HUES6 (cell line): ENCODE results near the gene PFKP.
"Not testable (repeated sequence)": the region's sequence is repeated elsewhere in the genome, so short reads cannot be mapped to it uniquely, and the experiment has no call there.

Experiments used
- H3K27ac ChIP-seq: 2 replicates; pipeline ENCODE4 v1.7.0; 2013; ENCODE audit warnings: low read depth, mild to moderate bottlenecking, low read length, inconsistent platforms
- H3K27me3 ChIP-seq: 2 replicates; pipeline ENCODE4 v1.6.1; 2013; ENCODE audit warnings: low read length; ENCODE audit not compliant: control insufficient read depth, insufficient read depth
- H3K36me3 ChIP-seq: 2 replicates; pipeline ENCODE4 v1.6.1; 2013; ENCODE audit warnings: low read length; ENCODE audit not compliant: control insufficient read depth, insufficient read depth
- H3K4me1 ChIP-seq: 2 replicates; pipeline ENCODE4 v1.6.1; 2013; ENCODE audit warnings: low read length; ENCODE audit not compliant: control insufficient read depth, insufficient read depth
- H3K4me3 ChIP-seq: 2 replicates; pipeline ENCODE4 v1.5.1; 2013; ENCODE audit warnings: low read depth, low read length
- H3K9ac ChIP-seq: one replicate; pipeline ENCODE4 v1.6.1; 2013; ENCODE audit warnings: mild to moderate bottlenecking, low read length
- H3K9me3 ChIP-seq: 2 replicates; pipeline ENCODE4 v1.6.1; 2013; ENCODE audit warnings: low read depth, low read length; ENCODE audit not compliant: control insufficient read depth, insufficient read depth

PFKP gene

GRCh38 chr10:3061323-3061898 is 5.9 kb upstream of the PFKP start:
- H3K4me3 ChIP-seq, H3K9ac ChIP-seq: not testable (repeated sequence)

GRCh38 chr10:3062502-3063186 is 4.7 kb upstream of the PFKP start:
- no peak overlapping the region for H3K4me3 ChIP-seq
- peaks cover 21% of the 10 kb centered on the region for H3K27me3 ChIP-seq
- H3K27ac ChIP-seq = no peak overlapping the region
- H3K9ac ChIP-seq = no peak overlapping the region
- H3K36me3 ChIP-seq = no peaks in the 10 kb centered on the region
- H3K4me1 ChIP-seq = peaks cover 11% of the 10 kb centered on the region; the same call in 1 of the 2 replicates
- no peaks in the 10 kb centered on the region for H3K9me3 ChIP-seq

More at GRCh38 chr10:3061323-3061898, 5.9 kb upstream of the PFKP start:
- not testable (repeated sequence) for H3K9me3 ChIP-seq, H3K36me3 ChIP-seq, H3K27ac ChIP-seq
- H3K27me3 ChIP-seq = peaks cover 17% of the 10 kb centered on the region
- peaks cover 16% of the 10 kb centered on the region for H3K4me1 ChIP-seq

GRCh38 chr10:3064423-3064822 is 2.9 kb upstream of the PFKP start:
- Histone ChIP-seq H3K4me1 (peaks cover 14% of the 10 kb centered on the region), H3K9ac (no peak overlapping the region), H3K36me3 (no peaks in the 10 kb centered on the region), H3K27me3 (peaks cover 21% of the 10 kb centered on the region), H3K27ac (no peak overlapping the region), H3K9me3 (no peaks in the 10 kb centered on the region), H3K4me3 (no peak overlapping the region)

GRCh38 chr10:3065622-3066021 is 1.7 kb upstream of the PFKP start:
- peak overlapping the region; percentile 69; the same call in 1 of the 2 replicates for H3K4me3 ChIP-seq
- H3K4me1 ChIP-seq = peaks cover 12% of the 10 kb centered on the region
- H3K36me3 ChIP-seq = peaks cover 11% of the 10 kb centered on the region
- H3K9ac ChIP-seq = no peak overlapping the region
- H3K27me3 ChIP-seq = peaks cover 21% of the 10 kb centered on the region
- no peak overlapping the region for H3K27ac ChIP-seq
- H3K9me3 ChIP-seq = no peaks in the 10 kb centered on the region

GRCh38 chr10:3066317-3067117 is 831 bp upstream of the PFKP start:
- Histone ChIP-seq H3K9ac (peak overlapping the region; percentile 56), H3K4me1 (peaks cover 12% of the 10 kb centered on the region), H3K27me3 (peaks cover 21% of the 10 kb centered on the region), H3K9me3 (no peaks in the 10 kb centered on the region), H3K36me3 (peaks cover 13% of the 10 kb centered on the region), H3K27ac (no peak overlapping the region), H3K4me3 (peak overlapping the region; percentile 69)

- peak overlapping the region; percentile 82; the same call in 1 of the 2 replicates for H3K27ac ChIP-seq
- H3K9ac ChIP-seq = peak overlapping the region; percentile 84
- H3K9me3 ChIP-seq = no peaks in the 10 kb centered on the region
- peaks cover 26% of the 10 kb centered on the region for H3K36me3 ChIP-seq
- peaks cover 21% of the 10 kb centered on the region for H3K27me3 ChIP-seq
- peaks cover 26% of the 10 kb centered on the region for H3K4me1 ChIP-seq
- H3K4me3 ChIP-seq = peak overlapping the region; percentile 89
Observed at GRCh38 chr10:3067859-3068179, 471 bp downstream of the PFKP start.

- H3K9ac ChIP-seq = peak overlapping the region; percentile 84
- peaks cover 31% of the 10 kb centered on the region for H3K4me1 ChIP-seq
- peak overlapping the region; percentile 89 for H3K4me3 ChIP-seq
- peaks cover 21% of the 10 kb centered on the region for H3K27me3 ChIP-seq
- H3K36me3 ChIP-seq = peaks cover 30% of the 10 kb centered on the region
- no peaks in the 10 kb centered on the region for H3K9me3 ChIP-seq
- H3K27ac ChIP-seq = peak overlapping the region; percentile 82; the same call in 1 of the 2 replicates
Observed at GRCh38 chr10:3068201-3068967, 1.0 kb downstream of the PFKP start.

GRCh38 chr10:3068968-3069737 is 1.8 kb downstream of the PFKP start:
- H3K9ac ChIP-seq = peak overlapping the region; percentile 84
- H3K27me3 ChIP-seq = peaks cover 21% of the 10 kb centered on the region
- H3K27ac ChIP-seq = no peak overlapping the region; the same call in 1 of the 2 replicates
- peaks cover 30% of the 10 kb centered on the region for H3K36me3 ChIP-seq
- peaks cover 37% of the 10 kb centered on the region for H3K4me1 ChIP-seq
- H3K9me3 ChIP-seq = no peaks in the 10 kb centered on the region
- H3K4me3 ChIP-seq = peak overlapping the region; percentile 89

GRCh38 chr10:3069876-3070275 is 2.5 kb downstream of the PFKP start:
- Histone ChIP-seq H3K9ac (no peak overlapping the region), H3K36me3 (peaks cover 30% of the 10 kb centered on the region), H3K9me3 (no peaks in the 10 kb centered on the region), H3K4me3 (peak overlapping the region; percentile 89; the same call in 1 of the 2 replicates), H3K27ac (no peak overlapping the region), H3K4me1 (peaks cover 44% of the 10 kb centered on the region), H3K27me3 (peaks cover 20% of the 10 kb centered on the region)
